NK-92 (cell line): ENCODE measurements around the gene TMEM245.

Source experiments
- DNase-seq: peaks from one replicate; lab custom pipeline; 2025; ENCODE audit not compliant: unreplicated experiment; lab: John Stamatoyannopoulos, UW

The TMEM245 gene

DNA sequence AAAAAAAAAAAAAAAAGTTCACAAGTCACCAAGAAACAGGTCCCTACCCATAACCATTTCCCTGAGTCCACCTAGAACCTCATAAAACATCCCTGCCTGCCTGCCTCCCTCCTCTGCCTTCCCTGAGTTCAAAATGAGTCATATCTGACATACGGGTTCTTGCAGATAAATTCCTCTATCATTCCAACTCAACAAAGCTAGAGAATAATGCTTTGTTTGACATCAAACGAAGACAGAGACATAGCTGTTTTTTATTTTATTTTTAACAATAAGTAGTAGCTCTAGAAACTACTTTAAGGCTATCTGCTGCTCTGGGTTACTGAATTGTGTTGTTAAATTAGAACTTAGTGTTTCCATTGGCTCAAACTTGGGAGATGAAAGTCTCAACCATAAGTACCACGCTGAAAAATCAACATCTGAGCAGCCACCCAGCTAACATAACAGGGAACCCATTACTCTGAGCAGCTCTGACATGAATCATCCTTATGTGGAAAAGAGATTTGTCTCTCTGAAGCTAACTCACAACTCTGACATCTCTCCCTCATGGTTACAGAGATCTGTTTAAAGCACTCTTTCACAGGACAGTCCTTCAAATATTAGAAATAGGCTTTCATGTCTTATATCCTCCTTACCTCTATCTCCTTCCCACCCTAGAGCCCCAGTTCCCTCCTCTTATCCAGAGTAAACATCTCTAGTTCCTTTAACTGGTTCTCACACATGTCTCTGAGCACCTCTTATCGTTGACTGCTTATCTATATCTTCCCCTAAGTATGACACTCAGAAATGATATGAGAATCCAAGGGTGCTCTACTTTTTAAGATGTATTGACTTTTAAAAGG is 12.1 kb downstream of the TMEM245 start:
- DNase-seq, result no peak

DNA sequence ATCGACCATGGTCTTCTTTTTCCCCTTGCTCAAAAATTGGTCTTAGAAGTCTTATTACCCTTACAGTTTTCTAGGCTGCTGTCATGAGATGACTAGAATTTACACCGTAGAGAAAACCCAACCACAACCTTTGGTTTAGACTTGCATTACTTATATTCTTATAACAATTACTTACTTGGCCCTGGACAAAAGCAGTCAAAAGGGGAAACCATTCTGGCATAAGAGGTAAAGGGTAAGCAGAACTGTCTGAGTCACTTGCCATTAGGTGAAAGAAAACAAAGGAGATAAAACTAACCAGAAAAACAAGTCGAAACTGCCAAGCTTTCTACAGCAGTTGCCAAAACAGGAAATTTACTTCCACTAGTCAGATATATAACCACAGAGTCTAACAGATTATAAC is 17.9 kb downstream of the TMEM245 start:
- no peak for DNase-seq

DNA sequence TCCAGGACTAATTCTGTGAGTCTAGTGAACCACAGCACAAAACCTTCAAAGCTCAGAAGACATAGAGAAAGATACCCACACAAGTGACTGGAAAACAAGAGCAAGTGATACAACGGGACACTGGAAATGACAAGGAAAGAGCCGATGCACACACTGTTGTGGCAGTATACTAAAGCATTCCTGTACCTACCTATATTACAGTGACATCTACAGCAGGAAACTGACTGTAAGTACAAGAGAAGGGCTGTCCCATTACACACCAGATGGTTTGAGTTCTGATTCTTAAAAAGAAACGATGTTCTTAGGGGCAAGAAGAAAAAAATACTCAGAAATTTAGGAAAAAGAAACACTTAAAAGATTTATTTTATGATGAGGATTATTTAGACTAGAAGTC is 18.5 kb downstream of the TMEM245 start:
- no peak for DNase-seq

DNA sequence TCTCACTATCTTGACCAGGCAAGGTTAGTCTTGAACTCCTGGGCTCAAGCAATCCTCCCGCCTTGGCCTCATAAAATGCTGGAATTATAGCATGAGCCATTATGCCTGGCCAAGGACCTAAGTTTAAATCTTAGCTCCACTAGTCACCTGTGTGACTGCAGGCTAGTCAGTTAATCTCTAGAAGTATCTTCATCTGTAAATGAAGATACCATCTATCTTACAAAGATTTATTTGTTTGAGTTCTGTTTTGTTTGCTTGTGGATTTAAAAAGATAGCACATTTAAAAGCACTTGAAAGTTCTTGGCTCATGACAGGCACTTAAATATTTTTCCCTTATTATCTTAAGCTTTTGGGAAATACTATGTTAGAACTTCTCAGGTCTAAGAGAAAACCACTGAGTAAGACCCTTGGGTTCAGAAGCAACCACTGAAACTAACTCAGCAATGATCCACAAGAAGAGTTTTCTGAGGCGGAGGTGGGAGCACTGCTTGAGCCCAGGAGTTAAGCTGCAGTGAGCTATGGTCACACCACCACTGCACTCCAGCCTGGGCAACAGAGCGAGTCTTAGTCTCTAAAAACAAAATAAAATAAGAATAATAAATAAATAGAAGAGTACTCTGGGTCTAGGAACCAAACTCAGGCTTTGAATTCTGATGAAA is 19.1 kb downstream of the TMEM245 start:
- DNase-seq, result no peak

DNA sequence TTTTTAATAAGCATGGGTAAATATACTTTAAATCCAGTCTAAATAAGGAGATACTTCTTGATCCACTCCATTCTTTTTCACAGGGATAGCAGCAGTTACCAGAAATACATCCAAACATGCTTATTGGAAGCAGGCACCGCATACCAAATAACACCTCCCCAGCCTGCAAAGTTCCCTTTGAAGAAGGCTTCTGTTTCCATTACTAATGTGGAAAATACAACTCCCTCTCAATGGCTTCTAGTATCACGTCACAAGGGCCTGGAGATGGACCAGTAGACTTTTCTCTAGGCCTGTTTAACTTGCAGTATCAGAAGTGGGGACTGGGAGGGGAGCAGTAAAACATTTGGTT is 20.8 kb downstream of the TMEM245 start:
- DNase-seq, result no peak

DNA sequence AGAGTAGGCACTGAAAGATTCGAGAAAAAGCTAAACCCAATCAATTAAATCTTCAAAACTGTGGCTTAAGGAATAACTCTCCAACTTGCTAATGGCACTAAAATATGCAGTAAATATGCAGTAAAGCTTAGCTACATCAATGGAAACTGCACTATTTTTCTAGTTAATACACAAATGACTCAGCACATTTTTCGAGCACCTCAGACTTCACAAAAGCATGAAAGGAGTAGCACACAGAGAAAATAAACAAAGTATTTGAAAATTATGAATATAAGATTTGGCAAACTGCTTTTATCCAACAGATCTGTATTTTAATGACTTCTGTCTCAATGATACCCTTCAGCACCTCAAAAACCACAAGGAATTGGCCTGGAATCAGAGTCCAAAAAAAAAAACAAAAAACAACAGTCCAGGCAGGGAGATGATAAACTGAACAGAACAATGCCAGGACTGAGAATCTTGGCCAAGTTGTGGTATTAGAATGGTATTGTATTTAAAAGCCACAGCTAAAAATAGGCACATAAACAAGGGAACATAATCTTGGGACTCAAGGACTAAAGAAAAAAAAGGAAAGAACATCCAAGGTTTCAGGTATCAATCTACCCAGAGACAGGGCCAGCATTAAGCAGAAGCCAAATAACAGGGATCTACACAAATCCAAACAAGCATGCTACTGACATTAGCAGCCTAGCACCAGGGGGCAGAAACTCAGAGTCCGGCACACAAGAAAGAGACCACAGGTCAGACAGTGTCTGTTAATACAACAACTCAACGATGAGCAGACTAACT is 21.4 kb downstream of the TMEM245 start:
- DNase-seq, result no peak

DNA sequence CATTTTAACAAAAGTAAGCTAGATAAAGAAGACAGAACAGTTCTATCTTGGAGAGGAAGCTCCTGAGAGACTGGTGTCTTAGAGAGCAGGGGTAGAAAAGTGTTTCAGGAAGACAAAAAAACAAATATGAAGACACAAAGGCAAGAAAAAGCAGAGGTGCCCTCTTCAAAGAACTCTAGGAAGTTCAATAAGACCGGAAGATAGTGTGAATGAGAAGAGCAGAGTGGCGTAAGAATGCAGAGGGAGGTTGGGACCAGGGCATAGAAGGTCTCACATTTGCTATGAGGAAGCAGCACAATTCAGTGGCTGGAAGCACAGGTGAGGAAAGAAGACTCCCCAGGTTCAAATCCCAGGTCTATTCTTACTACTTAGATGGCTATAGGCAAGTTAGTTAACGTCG is 22.6 kb downstream of the TMEM245 start:
- no peak for DNase-seq

DNA sequence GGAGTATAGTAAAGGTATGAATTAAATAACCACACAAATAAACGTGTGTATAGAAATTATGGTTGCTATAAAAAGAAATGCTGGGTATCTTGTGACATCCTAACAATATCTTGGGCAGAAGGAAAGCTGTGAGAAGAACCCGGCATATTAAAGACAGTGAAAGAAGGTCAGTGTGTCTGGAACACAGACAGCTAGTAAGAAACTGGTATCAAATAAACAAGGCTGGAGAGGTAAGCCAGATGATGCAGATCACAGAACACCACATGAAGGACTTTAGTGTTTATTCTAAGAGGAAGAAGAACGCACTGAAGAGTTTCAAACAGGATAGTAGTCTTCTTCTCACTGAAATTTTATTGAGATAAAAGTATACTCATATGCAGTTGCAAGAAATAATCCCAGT is 24.4 kb downstream of the TMEM245 start:
- DNase-seq, result no peak

DNA sequence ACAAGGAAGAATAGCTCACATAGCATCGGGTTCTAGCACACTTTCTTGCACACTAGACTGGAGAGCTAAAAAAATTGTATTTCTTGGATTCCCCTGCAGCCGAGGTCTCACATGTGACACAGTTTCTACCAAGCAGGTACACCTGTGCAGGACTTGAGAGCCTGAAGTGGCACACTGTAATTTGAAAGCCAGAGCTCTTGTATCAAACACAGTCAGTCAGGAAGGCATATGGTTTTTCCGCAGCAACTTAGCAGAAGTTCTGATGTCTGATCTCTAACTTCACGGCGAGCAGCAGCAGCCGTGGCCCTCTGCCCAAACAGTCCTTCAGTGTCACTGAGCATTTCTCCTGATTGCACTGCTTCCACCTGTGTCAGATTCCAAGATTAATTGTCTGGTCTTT is 25.5 kb downstream of the TMEM245 start:
- DNase-seq, result no peak

DNA sequence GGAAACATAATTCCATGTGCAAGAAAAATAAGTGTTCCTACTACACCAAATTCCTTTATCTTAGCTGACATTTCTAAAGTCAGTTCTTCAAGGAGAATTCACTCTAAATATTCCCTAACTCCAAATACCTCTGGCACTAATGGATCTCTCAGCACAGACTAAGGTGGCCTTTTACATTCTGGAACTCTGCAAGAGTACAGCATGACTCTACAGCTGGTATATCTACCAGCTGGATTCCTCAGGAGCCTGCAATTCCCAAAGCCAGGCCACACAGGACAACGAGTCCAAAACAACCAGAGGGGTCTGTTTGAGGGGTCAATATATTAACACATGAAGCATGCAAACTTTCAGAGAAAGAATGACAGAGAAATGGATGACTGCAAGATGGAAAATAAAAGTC is 27.2 kb downstream of the TMEM245 start:
- no peak for DNase-seq

DNA sequence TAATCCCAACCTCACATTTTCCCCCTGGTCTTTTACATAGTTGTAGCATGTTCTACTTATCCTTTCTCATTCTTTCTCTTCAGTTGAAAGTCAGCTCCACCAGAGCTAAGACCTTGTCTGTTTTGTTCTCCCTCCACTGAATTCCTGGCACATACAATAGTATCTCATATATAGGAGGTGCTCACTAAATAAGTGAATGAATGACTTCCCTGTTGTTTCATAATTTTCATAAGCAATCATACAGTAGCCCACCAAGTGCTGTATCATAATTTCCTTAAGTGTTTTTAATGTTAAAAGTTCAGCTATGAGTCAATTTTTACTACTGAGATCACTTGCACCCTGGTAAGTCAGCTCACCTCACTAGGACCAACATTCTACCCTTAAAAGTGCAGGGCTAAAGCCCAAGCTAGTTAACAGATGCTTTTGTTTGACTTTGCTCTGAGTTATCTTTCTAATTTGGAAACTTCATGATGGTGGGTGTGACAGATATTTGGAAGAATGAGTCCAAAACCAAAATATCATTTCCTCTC is 27.6 kb downstream of the TMEM245 start:
- DNase-seq, result no peak

DNA sequence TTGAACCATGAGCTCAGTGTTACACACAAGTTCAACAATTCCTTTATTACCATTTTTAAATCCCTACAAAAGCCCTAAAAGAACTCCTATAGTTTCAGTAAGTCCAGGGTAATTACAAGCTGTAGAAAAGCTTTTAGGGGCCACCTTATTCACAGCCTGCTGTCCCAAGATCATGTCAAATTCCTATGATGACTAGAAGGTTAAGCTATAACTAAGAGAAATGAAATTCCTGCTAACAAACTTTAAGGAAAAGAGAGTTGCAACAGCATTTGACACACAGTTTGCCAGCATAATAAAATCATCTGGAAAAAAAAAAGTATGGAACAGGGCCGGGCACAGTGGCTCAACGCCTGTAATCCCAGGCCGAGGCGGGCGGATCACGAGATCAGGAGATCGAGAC is 31.5 kb downstream of the TMEM245 start:
- DNase-seq, result no peak

DNA sequence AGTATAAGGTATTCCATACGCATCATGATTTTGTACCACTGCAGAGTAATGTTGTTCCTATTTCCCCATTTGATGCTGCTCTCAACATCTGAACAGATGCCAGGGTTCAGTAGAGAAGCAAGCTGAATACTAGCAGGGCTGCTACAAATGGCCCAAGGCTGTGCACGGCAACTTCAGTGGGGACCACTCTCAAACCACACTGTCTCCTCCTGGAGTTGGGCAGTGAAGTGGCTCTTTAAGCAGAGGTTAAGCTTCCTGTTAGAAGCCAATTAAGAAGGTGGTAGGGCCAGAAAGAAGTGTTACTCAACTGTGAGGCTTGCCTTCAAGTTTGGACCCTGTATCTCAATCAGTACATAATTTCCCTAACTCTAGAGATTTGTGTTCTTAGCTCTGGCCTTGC is 32.0 kb downstream of the TMEM245 start:
- no peak for DNase-seq

DNA sequence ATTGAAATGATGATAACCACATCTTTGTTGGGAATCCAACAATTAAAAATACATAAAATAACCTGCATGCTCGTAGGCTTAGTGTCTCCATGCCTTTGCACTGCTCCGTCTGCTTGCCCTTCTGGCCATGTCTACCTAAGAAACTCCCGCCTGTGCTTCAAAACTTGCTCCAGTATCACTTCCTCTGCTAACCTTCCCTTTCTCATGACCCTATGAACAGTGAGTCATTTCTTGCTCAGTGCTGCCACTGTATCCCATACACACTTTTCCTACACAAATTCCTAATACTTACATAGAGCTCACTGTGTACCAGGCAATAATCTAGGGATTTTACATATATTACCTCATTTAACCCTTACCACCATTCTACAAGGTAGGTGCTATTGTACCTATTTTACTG is 33.5 kb downstream of the TMEM245 start:
- no peak for DNase-seq

DNA sequence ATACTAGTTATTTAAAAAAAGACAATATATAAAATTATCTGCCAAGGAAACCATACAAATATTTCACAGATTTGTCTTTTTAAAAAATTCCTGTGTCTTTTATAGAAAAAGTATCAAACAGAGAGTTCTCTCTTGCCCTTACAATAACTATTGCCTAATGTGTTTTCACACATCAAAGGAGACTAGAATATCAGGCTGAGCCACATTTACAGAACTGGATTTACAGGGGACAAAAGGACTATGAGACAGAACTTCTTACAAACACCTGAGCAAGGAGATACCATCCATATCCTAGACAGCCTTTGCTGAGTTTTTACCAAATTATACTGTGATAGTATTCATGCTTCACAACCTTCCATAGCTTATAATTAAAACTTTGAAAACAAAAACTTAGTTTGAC is 34.2 kb downstream of the TMEM245 start:
- no peak for DNase-seq

DNA sequence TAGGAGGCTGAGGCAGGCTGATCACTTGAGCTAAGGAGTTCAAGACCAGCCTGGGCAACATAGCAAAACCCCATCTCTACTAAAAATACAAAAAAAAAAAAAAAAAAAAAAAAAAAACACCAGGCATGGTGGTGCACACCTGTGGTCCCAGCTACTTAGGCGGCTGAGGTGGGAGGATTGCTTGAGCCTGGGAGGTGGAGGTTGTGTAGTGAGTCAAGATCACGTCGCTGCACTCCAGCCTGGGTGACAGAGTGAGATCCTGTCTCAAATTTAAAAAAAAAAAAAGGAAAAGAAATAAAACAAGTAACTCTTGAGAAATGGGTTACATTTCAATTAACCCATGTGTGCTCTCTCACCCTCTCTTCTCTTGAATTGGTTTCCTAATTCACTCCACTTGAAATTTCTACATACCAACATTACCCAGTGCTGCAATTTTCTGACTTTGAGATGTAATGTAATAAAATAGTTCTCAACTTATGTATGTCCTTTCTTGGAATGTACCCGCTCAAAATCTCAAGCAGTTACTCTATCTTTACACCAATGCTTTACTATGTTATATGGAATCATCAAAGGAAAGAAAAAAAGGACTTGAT is 35.8 kb downstream of the TMEM245 start:
- DNase-seq, result no peak

DNA sequence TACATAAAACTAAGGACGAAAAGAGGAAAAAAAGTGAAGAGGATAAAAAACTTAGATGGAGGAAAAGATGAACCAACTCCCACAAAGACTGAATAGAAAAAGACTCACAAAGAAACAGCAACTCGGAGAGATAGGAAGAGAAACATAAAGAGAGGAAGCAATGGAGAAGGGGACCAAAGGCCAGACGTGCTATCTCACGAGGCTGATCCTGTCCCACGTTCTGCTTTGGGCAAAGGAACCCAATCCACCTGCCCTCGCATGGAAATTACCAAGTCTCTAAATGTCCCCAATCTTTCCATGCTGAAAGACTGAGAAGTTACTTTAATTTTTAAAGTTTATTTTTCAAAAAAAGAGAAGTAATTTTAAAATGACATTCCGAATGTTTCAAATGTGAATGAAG is 36.6 kb downstream of the TMEM245 start:
- no peak for DNase-seq

DNA sequence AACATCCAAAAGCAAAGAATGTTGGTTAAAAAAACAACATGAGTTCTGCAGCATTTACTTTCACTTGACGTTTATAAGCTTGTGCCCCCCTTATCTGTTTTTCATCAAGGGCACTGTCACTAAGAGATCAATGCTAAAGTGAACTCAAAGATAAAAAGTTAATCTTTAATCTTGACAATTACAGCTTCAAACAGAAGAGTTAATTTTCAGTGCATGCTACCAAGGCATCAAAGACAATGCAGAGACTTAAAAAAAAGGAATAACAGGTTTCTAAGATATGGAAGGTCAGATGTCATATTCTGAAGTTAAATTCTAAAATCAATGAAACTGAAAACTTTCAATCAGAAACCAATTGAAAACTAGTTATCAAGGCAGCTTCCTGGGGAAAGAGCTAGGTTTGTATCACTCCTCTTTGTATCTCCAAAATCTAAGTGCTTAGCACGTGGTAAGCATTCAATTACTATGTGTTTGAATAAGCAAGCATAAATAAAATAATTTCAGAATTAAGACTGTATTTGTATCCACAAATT is 37.6 kb downstream of the TMEM245 start:
- no peak for DNase-seq

DNA sequence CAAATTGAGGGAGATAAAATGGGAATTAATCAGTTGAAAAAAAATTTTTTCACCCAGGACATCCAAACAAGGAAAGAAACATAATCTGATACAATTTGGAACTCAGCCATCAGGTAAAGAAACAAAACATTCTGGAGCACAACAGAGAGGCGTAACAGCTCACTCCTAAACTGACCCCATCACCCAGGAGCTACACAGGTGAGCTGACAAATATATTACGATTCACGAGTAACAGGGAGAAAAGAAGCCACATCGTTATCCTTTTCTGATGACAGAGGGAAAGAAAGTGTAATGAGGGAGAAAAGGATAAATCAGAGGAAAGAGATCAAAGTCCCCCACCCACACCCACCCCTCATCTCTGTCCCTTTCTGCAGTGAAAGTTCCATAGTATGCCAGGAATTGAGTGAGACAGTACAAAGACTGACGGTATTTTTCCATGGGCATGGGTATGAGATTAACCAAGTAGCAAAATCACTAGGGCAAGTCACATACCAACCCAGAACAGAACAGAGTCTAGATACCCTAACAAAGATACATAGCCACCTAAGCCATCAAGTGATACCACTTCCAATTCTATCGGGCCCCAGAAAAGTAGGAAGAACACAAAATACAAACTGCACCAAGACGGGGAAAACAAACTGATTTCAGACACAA is 45.4 kb downstream of the TMEM245 start:
- no peak for DNase-seq

DNA sequence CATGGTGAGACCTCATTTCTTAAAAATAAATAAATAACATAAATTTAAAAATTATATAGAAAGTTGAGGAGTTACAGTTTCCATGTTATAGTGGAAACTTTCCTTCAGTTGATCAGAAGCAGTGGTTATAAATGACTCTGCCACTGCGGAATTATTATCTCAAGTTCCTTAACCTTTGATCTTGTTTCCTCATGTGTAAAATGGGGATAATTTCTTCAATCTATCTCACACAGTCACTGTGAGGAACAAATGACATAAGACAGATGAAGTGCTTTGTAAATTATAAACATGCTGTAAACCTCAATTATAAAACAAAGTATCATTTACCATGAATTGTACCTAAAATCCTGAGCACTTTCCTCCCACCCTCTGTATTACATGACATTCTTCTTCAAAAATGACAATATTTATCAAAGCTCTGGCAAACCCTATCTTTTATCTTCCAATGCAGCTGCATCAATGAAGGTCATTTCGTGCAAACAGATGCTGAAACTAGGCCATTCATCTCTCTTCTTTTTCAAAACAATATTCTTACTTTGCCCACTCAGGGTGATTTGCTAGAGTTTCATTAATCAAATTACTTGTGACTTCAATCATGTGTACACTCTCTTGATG is 46.8 kb downstream of the TMEM245 start:
- DNase-seq, result no peak
